Measurements from ENCODE around the gene AMH.

AMH gene

DNA sequence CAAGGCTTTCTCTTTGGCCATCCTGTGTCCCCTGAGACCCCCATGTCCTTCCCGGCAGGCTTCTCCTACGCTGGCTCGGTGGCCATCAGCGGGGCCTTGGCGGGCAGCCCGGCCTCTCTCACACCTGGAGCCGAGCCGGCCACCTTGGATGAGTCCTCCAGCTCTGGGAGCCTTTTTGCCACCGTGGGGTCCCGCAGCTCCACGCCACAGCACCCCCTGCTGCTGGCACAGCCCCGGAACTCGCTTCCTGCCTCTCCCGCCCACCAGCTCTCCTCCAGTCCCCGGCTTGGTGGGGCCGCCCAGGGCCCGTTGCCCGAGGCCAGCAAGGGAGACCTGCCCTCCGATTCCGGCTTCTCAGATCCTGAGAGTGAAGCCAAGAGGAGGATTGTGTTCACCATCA, 27.2 kb upstream of the AMH start:
- TF ChIP-seq EZH2phosphoT487 (IDR thresholded peaks at IDR 0.05; ENCODE audit: low read depth): no peak
- TF ChIP-seq, protein P1, sequence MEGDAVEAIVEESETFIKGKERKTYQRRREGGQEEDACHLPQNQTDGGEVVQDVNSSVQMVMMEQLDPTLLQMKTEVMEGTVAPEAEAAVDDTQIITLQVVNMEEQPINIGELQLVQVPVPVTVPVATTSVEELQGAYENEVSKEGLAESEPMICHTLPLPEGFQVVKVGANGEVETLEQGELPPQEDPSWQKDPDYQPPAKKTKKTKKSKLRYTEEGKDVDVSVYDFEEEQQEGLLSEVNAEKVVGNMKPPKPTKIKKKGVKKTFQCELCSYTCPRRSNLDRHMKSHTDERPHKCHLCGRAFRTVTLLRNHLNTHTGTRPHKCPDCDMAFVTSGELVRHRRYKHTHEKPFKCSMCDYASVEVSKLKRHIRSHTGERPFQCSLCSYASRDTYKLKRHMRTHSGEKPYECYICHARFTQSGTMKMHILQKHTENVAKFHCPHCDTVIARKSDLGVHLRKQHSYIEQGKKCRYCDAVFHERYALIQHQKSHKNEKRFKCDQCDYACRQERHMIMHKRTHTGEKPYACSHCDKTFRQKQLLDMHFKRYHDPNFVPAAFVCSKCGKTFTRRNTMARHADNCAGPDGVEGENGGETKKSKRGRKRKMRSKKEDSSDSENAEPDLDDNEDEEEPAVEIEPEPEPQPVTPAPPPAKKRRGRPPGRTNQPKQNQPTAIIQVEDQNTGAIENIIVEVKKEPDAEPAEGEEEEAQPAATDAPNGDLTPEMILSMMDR (IDR thresholded peaks at IDR 0.05; ENCODE audit: low read depth, low read length): peak; percentile 31; the same call in 1 of the 2 replicates
- Histone ChIP-seq H3K4me3 (ENCODE audit: low read length) (no peak overlapping the region), H3K4me1 (ENCODE audit: low read length) (peaks cover under 1% of the 10 kb centered on the region), H3K27ac (ENCODE audit: low read length) (no peak overlapping the region), H3K79me2 (ENCODE audit: low read length) (no peaks in the 10 kb centered on the region), H3K9ac (ENCODE audit: low read length) (no peak overlapping the region), H3K4me2 (ENCODE audit: low read length) (no peak overlapping the region), H3K27me3 (ENCODE audit: low read depth, low read length) (no peaks in the 10 kb centered on the region), H4K20me1 (ENCODE audit: insufficient read depth, low read length) (peaks cover 12% of the 10 kb centered on the region), H2AFZ (ENCODE audit: low read depth, low read length) (no peak overlapping the region), H3K36me3 (replicated peaks; ENCODE audit: low read depth, low read length) (peaks cover 50% of the 10 kb centered on the region), H3K9me3 (ENCODE audit: insufficient read depth, low read length) (no peaks in the 10 kb centered on the region)

DNA sequence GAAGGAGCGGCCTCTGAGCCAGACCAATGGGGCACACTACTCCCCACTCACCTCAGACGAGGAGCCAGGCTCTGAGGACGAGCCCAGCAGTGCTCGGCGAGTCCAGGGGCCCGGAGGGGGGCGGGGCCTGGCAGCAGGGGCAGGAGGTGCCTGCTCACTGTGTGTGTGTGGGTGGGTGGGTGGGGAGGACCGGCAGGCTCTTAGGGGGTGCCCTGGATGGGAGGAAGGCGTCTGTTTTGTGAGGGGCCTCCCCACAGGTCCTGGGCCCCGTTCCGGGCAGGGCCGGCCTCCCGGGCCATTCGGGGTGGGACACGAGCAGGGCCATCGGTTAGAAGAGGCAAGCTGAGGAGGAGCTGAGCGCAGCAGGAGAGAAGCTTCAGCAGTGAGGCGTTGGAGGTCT, 25.7 kb upstream of the AMH start:
- Histone ChIP-seq H4K20me1 (ENCODE audit: insufficient read depth, low read length) (peaks cover 21% of the 10 kb centered on the region), H3K4me2 (ENCODE audit: low read length) (no peak overlapping the region), H3K36me3 (replicated peaks; ENCODE audit: low read depth, low read length) (peaks cover 46% of the 10 kb centered on the region), H3K4me3 (ENCODE audit: low read length) (no peak overlapping the region), H3K9ac (ENCODE audit: low read length) (no peak overlapping the region), H2AFZ (ENCODE audit: low read depth, low read length) (no peak overlapping the region), H3K27me3 (ENCODE audit: low read depth, low read length) (no peaks in the 10 kb centered on the region), H3K79me2 (ENCODE audit: low read length) (no peaks in the 10 kb centered on the region), H3K27ac (ENCODE audit: low read length) (no peak overlapping the region), H3K4me1 (ENCODE audit: low read length) (peaks cover 14% of the 10 kb centered on the region), H3K9me3 (ENCODE audit: insufficient read depth, low read length) (no peaks in the 10 kb centered on the region)
- TF ChIP-seq, protein P1 (IDR thresholded peaks at IDR 0.05; ENCODE audit: low read depth, low read length): no peak
- TF ChIP-seq EZH2phosphoT487 (IDR thresholded peaks at IDR 0.05; ENCODE audit: low read depth): no peak

- no peak overlapping the region for H3K27ac ChIP-seq (ENCODE audit: low read length)
- H3K4me2 ChIP-seq (ENCODE audit: low read length): no peak overlapping the region
- peaks cover 51% of the 10 kb centered on the region for H3K36me3 ChIP-seq (replicated peaks; ENCODE audit: low read depth, low read length)
- H3K9ac ChIP-seq (ENCODE audit: low read length): no peak overlapping the region
- TF ChIP-seq EZH2phosphoT487 (IDR thresholded peaks at IDR 0.05; ENCODE audit: low read depth): no peak
- TF ChIP-seq, protein P1 (IDR thresholded peaks at IDR 0.05; ENCODE audit: low read depth, low read length): no peak
- H3K9me3 ChIP-seq (ENCODE audit: insufficient read depth, low read length): no peaks in the 10 kb centered on the region
- H3K4me3 ChIP-seq (ENCODE audit: low read length): no peak overlapping the region
- H3K4me1 ChIP-seq (ENCODE audit: low read length): peaks cover 14% of the 10 kb centered on the region
- H3K27me3 ChIP-seq (ENCODE audit: low read depth, low read length): no peaks in the 10 kb centered on the region
- no peak overlapping the region for H2AFZ ChIP-seq (ENCODE audit: low read depth, low read length)
- H4K20me1 ChIP-seq (ENCODE audit: insufficient read depth, low read length): peaks cover 23% of the 10 kb centered on the region
- no peaks in the 10 kb centered on the region for H3K79me2 ChIP-seq (ENCODE audit: low read length)
Measured at GRCh38 chr19:2223959-2224358, 25.2 kb upstream of the AMH start.

DNA sequence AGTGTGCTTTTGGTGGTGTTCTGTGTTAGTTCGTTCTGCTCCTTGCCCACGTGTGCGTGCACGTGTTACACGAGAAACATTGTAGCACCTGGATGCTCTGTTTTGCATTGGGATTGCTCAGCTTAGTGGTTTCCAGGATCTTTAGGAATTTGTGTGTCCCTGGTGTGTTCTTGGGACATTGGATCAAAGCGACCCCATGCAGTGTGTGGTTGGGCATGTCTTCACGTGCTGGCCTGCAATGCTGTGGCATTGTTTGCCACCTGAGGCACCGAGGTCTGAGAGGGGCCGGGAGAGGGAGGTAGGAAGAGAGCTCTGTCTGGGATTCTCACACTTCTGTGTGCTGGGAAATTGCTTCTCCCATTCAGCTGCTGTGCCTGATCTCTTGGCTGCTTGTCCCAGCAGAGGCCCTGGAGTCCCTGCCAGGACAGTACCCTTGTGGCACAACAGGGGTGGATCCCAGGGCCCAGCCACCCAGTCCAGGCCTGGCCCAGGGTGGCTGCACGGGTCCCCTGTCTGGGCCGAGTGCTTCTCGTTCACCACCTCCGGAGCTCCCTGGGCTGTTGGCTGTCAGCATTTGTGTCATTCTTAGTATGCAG, 24.3 kb upstream of the AMH start:
- Histone ChIP-seq H3K79me2 (ENCODE audit: low read length) (peaks cover 3% of the 10 kb centered on the region; the same call in 1 of the 2 replicates), H3K27ac (ENCODE audit: low read length) (no peak overlapping the region), H3K4me1 (ENCODE audit: low read length) (peaks cover 14% of the 10 kb centered on the region), H3K36me3 (replicated peaks; ENCODE audit: low read depth, low read length) (peaks cover 57% of the 10 kb centered on the region), H3K9me3 (ENCODE audit: insufficient read depth, low read length) (no peaks in the 10 kb centered on the region), H4K20me1 (ENCODE audit: insufficient read depth, low read length) (peaks cover 28% of the 10 kb centered on the region), H3K4me2 (ENCODE audit: low read length) (no peak overlapping the region), H3K4me3 (ENCODE audit: low read length) (no peak overlapping the region), H3K9ac (ENCODE audit: low read length) (no peak overlapping the region), H2AFZ (ENCODE audit: low read depth, low read length) (no peak overlapping the region), H3K27me3 (ENCODE audit: low read depth, low read length) (no peaks in the 10 kb centered on the region)
- TF ChIP-seq, protein P1 (IDR thresholded peaks at IDR 0.05; ENCODE audit: low read depth, low read length): no peak
- no peak for TF ChIP-seq EZH2phosphoT487 (IDR thresholded peaks at IDR 0.05; ENCODE audit: low read depth)
